H4 (cell line): Measurements from ENCODE around the gene SYTL4. TPM values are rescaled to one million over a fixed set of nuclear protein-coding genes. Genes with fewer than 3 reads are reported as not detected.
"Not testable (repeated sequence)": the region's sequence is repeated elsewhere in the genome, so short reads cannot be mapped to it uniquely, and the experiment has no call there.

Experiments used
- DNase-seq: peaks from one replicate; pipeline ENCODE4 v3.0.0-alpha.2; 2015; ENCODE audit warnings: low spot score
- total RNA-seq: library from RNA; depleted of rRNA; stranded (reverse); fragments of >200 nt; shearing (Covaris generic); gene quantifications from 2 replicates; pipeline ENCODE4 v1.2.3, GENCODE V29; 2014; rRNA removed

The SYTL4 gene
- total RNA-seq, result 2.0 and 4.6 TPM in 2 replicates

GRCh38 chrX:100731441-100732281 lies at the start of gene SYTL4:
Gene SYTL4, minus strand, starts transcription at chrX:100732121. Its CDS starts 30,084 bp downstream, at chrX:100702037.
- DNase-seq, result no peak

GRCh38 chrX:100769439-100769838 lies 37.5 kb upstream of the SYTL4 start:
- DNase-seq, result not testable (repeated sequence)

- peak; percentile 51 for DNase-seq
These were observed 36.9 kb upstream of the SYTL4 start for GRCh38 chrX:100768679-100769338.

- DNase-seq, result no peak
These were observed 19.0 kb upstream of the SYTL4 start for GRCh38 chrX:100750883-100751282.

- DNase-seq, result no peak
These were observed 16.2 kb upstream of the SYTL4 start for GRCh38 chrX:100748108-100748507.

- no peak for DNase-seq
These were observed 15.8 kb upstream of the SYTL4 start for GRCh38 chrX:100747703-100748102.

GRCh38 chrX:100747090-100747489 lies 15.2 kb upstream of the SYTL4 start:
- no peak for DNase-seq

- DNase-seq, result no peak
These were observed 14.1 kb upstream of the SYTL4 start for GRCh38 chrX:100745806-100746537.

GRCh38 chrX:100745205-100745604 lies 13.3 kb upstream of the SYTL4 start:
- no peak for DNase-seq

GRCh38 chrX:100743009-100743607 lies 11.2 kb upstream of the SYTL4 start:
- DNase-seq, result no peak

GRCh38 chrX:100724006-100724405 lies 7.9 kb downstream of the SYTL4 start:
- not testable (repeated sequence) for DNase-seq

- DNase-seq, result no peak
These were observed 10.6 kb downstream of the SYTL4 start for GRCh38 chrX:100721328-100721727.

GRCh38 chrX:100720301-100720700 lies 11.6 kb downstream of the SYTL4 start:
- no peak for DNase-seq

- DNase-seq, result no peak
These were observed 12.8 kb downstream of the SYTL4 start for GRCh38 chrX:100719139-100719538.

- no peak for DNase-seq
These were observed 14.6 kb downstream of the SYTL4 start for GRCh38 chrX:100717363-100717762.

- no peak for DNase-seq
These were observed 21.1 kb downstream of the SYTL4 start for GRCh38 chrX:100710816-100711215.

- no peak for DNase-seq
These were observed 27.2 kb downstream of the SYTL4 start for GRCh38 chrX:100704581-100705203.

GRCh38 chrX:100700809-100701208 lies 31.1 kb downstream of the SYTL4 start:
- no peak for DNase-seq

- DNase-seq, result no peak
These were observed 33.4 kb downstream of the SYTL4 start for GRCh38 chrX:100698551-100698950.

GRCh38 chrX:100696699-100697351 lies 35.1 kb downstream of the SYTL4 start:
- no peak for DNase-seq

- DNase-seq, result no peak
These were observed 35.9 kb downstream of the SYTL4 start for GRCh38 chrX:100695991-100696390.
